Myocyte (in vitro differentiated cells): ENCODE data around the gene LRP2. TPM values are rescaled to one million over a fixed set of nuclear protein-coding genes. Genes with fewer than 3 reads are reported as not detected.
"Not testable (repeated sequence)": the region's sequence is repeated elsewhere in the genome, so short reads cannot be mapped to it uniquely, and the experiment has no call there.

ENCODE experiments used
- DNase-seq: peaks from one replicate; pipeline ENCODE4 v3.0.0-alpha.2; 2012; ENCODE audit warnings: low read depth
- polyA plus RNA-seq: library from polyadenylated mRNA; unstranded; fragments of >200 nt; gene quantifications from one replicate; pipeline ENCODE4 v1.2.1, GENCODE V29; 2012; ENCODE audit warnings: missing spikeins
- total RNA-seq: library from RNA; depleted of rRNA; stranded (reverse); fragments of >200 nt; gene quantifications from 2 replicates; pipeline ENCODE4 v1.2.3, GENCODE V29; 2014

LRP2 gene
- total RNA-seq = 0.10 TPM in 1 of 2 replicates, not detected in the other
- 0.05 TPM for polyA plus RNA-seq

DNA sequence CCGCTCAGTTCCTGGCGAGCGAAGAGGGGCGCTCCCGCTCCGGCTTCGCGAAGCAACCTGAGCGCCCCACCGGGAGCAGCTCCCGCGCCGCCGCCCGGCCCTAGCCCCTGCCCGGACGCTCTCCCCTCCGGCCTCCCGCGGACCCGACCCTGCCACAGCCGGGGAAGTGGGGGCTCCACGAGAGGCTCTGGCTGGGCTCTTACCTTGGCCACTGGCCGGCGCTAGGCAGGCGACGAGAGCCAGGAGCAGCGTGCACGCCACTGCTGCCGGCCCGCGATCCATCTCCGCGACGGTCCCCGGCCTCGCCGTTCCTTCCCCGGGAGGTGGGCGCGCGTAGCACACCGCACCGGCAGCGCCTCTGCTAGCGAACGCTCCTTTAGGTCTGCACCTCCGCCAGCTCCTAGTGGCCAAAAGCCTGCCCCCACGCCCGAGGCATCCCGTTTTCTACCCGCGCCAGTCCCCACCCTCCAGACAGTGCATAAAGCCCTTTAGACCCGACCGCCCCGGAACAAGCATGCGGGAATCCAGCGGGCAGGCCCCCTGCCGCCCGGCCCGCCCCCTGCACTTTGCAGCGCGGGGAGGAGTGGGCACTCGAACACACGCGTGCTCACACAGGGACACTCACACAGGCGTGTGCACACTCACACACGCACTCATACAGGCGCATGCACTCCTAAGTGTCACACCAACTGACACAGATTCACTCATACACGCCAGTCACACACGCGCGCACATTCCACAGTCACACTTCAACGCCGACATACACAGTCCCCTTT, at the start of gene LRP2:
Gene LRP2 (minus strand): TSS at position 417 of the 776 bp plus-strand sequence. CDS start 135 bp downstream, at position 282.
- peak; percentile 11 for DNase-seq

DNA sequence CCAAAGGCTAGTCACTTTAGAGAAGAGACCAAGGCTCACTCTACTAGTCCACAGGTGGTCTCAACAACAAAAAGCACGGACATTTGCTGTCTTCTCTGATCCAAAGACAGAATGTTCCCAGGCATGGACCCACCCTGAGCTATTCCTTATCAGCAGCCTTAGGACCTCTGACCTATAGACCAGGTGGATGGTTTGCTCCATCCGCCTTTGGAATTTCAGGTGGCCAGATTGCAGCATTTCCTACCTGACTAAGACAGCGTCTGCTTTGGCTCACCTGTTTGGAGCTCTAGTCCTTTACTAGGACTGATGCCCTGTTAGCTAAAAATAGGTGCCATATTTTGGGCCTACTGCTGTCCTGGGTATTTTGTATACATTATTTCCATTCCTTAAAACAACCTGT, 44.6 kb upstream of the LRP2 start:
- DNase-seq = no peak

DNA sequence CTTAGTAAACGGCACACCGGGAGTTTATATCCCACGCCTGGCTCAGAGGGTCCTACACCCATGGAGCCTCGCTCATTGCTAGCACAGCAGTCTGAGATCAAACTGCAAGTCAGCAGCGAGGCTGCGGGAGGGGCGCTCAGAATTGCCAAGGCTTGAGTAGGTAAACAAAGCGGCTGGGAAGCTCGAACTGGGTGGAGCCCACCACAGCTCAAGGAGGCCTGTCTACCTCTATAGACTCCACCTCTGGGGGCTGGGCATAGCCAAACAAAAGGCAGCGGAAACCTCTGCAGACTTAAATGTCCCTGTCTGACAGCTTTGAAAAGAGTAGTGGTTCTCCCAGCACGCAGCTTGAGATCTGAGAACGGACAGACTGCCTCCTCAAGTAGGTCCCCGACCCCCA, 37.2 kb upstream of the LRP2 start:
- not testable (repeated sequence) for DNase-seq

DNA sequence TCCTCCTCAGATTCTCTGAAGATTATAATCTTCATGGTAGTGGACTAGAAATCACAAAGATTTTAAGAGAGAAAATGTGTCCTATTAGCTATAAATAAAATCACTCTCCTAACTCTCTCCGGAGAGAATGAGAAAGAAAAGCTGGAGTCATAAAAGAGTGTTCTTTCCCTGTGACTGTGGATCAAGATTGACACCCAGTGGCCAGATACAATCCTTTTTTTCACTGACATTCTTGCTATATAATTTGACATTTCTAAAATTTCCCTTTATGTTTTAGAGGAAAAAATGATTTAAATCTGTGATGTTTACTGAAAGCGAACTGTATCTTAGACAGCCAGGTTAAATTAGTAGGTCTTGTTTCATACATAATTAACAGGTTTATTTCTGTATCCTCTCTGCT, 35.4 kb upstream of the LRP2 start:
- peak; percentile 6 for DNase-seq

DNA sequence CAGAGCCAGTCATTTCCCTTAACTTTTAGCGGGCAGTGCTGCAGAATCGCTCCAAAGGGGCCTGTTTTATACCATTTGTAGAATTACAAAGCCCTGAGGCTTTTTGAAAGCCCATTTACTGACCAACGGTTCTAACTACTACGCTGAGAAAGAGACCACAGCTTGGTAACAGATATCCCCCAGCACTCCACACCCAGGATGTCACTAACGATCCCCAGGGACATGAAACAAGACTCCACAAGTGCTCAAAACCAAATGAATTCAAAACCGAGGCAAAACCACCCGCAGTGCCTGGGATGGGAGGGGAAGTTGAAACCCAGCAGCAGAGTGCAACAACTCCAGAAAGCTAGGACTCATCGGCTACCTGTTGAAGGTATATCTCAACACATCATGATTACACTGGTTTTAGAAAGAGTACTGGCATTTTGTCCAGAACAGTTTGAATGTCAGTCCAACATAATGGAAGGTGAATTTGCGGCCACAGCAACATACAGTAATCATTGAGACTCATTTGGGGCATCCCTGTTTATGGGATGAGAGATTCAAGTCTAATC, 33.6 kb upstream of the LRP2 start:
- DNase-seq = peak; percentile 33

DNA sequence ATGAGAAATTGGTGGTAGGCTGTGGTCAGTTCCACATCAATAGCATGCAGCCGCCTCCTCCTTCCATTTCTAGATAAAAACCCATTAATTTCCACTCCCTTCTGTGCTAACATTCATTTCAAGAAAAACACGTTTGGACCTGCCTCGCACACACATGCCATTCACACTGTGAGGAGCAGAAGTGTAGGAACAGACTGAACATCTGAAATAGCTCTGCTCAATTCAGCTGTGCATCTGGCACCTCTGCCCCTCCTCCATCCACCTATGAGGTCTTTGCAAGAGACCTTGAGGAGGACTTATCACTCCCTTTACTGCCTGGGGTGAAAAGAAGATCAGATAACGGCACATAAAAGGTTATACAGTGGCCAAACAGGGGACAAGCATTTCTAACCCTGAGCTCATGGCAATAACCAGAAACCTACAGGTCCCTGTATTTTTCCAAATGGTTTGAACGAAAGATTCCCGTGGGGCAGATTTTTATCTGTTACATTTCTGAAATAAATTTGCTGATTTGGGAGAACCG, 30.8 kb upstream of the LRP2 start:
- DNase-seq = no peak

DNA sequence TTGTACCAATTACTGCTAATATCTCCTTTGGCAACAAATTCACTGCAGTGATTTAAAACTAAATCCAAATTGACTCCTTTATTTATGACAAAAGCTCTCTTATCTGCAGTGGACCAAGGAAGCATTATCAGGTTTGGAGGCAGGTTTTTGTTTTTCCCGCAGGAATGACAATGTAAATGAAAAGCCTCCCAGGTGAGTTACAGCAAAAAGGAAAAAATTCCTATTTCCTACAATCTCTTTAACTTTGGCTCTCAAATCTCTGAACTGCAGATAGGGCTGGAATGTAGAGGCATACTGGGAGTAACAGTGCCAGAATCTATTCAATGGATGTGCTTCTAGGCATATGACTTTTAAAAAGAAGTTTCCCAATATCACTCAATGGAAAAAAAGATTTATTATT, 28.9 kb upstream of the LRP2 start:
- DNase-seq = no peak

DNA sequence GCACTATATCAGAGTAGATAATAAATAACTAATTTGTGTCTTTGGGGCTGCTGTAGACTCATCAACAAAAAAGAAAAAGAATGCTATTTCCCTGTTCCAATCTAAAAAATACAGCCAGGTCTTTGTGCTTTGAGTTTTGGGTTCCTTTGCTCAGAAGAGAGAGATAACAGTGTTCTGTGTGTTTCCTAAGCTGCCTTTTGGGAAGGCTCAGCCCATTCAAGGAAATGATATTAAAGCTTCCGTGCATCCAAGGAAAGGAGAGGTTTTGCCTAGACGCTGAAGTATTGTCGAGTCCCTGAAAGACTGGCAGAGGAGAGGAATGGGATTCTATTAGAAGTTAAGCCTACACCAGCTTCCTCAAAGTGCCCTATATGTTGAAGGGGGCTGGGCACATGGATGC, 25.8 kb upstream of the LRP2 start:
- DNase-seq = no peak

DNA sequence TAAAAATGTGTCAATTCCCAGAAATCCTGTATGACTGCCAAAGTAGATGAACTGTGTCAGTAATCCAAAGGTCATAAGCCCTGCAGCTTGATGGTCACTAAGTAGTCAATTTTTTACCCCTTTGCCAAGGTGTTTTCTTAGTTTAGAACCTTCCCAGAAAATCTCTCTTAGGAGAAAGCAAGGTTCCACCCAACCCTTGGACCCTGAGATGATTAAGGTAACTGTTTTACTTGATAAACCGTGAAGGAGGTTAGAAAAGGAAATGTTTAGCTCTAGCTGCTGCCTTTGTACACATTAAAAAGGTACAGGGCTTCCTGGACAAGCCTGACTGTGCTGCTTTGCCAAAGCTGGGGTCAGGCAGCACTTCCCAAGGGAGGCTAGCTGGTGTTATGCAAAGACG, 24.4 kb upstream of the LRP2 start:
- DNase-seq = no peak

DNA sequence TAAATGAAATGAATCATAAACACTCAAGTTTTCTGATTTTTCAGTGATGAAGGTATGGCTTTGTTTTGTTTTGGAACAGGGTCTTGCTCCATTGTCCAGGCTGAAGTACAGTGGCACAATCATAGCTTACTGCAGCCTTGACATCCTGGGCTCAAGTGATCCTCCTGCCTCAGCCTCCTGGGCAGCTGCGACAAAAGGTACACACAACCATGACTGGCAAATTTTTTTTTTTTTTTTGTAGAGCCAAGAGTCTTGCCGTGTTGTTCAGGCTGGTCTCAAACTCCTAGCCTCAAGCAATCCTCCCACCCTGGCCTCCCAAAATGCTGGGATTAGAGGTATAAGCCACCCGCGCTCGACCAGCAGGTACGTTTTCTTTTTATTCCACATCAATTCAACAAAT, 22.5 kb upstream of the LRP2 start:
- DNase-seq = no peak

DNA sequence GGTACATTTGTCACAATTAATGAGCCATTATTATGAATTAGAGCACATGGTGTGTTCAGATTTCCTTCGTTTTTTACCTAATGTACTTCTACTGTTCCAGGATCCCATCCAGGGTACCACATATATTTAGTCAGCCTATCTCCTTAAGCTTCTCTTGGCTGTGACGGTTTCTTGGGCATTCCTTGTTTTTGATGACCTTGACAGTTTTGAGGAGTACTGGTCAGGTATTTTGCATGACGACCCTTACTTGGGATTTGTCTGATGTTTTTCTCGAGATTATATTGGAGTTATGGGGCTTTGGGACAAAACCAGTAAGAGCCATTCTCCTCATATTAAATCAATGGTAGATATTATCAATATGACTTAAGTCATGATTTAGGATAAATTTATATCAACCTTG, 10.2 kb upstream of the LRP2 start:
- DNase-seq = no peak

DNA sequence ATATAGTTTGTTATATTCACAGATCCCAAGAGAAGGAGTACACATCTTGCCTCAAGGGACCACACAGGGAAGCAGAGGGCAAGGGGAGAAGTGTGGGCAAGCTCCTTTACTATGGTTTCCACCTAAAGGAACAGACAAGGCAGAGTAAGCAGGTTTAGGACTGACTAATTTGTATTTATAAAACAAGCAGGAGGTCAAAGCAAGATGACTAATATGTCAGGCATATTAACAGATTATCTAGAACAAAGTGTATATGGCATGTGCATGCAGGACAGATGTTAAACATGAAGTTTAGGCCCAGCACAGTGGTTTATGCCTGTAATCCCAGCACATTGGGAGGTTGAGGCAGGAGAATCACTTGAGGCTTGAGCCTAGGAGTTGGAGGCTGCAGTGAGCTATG, 3.7 kb upstream of the LRP2 start:
- no peak for DNase-seq

DNA sequence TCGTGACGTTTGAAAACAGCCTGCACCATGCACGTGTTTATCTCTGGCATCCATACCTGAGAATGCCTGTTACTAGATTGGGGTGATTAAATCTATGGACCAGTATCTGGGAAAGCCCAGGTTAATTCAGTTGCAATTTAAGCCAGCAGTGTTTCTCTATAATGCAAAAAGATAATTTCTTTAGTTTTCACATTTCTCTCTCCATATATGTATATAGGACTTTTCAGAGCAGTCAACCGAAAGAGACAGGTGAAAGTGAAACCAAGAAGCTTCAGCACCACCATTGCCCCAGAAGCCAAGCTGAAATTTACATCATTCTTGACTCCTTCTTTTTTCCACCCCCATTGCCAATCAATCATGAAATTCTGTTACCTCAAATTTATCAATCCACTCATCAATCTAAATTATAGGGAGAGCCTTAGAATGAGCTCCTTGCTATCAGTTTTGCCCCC, 2.7 kb upstream of the LRP2 start:
- DNase-seq = no peak

DNA sequence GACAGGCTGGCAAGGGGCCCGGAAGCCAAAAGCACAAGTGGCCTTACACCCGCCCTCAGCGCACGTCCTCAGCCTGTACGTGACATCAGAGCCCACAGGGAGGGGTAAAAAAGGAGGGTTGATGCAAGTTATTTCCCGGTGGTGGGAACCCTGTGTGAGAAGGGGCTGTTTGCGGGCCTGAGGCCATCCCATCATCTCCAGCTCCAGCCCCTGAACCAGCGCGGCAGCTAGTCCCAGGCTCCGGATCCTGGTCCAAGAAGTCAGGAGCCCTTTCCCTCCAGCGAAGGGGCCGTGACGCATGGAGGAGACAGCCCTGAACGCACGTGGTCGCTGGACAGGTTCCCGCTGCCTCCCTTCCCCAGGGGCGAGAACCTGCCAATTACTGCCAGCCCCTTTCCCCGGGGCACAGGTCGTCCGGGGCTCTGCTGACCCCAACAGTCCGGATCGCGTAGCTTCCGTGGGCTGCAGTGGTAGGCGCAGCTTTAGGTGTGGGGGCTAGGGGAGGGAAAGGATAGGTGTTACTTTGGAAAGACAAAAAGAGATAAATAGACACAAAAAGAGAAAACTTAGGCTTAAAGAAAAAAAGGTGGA, 1.3 kb upstream of the LRP2 start:
- no peak for DNase-seq

DNA sequence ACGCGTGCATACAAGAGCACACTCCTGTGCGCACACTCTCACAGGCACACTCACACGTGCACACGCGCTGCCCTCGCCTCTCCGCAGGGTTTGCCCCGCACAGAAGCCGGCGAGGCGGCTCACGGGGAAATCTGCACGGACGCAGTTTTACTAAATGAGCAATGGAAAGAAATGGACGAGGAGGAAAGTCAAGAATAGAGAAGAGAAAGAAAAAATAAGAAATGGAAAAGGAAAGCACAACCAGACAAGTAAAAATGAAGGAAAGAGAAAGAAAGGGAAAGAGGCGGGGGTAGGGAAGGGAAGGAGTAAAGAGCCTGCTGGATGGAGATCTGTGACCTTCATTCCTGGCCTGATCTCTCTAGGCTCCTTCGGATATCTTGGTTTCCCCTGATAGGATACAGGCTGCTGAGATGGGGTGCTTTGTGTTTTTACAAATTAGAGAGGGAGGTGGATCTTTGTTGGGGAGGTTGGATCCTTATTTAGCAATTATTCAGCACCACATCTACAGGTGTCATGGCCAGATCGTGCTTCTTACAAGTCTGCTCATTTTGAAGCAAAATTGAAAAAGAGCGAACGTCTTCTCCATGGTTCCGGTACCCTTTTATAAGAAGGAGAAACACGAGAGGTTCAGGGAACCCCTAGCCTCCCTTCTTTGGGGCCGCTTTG, 693 bp upstream of the LRP2 start:
- peak; percentile 3 for DNase-seq

DNA sequence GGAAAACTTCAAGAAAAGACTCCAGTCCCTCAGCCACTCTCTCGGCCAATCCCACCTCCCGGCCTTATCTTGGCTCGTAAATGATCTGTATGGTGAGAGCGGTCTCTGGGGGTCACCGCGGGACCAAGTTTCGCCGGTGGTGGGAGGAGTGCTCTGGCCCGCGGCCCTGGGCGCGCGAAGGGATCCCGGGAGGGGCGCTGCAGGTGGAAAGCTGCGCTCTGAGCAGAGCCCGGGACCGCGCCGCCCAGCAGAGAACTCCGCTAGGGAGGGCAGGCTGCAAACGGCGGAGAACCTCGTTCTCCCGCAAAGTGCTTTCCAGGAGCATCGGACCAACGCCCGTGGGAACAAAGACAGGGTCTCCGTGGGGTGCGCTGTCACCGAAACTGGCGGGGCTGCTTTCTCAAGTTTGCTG, 622 bp downstream of the LRP2 start:
- peak; percentile 3 for DNase-seq

DNA sequence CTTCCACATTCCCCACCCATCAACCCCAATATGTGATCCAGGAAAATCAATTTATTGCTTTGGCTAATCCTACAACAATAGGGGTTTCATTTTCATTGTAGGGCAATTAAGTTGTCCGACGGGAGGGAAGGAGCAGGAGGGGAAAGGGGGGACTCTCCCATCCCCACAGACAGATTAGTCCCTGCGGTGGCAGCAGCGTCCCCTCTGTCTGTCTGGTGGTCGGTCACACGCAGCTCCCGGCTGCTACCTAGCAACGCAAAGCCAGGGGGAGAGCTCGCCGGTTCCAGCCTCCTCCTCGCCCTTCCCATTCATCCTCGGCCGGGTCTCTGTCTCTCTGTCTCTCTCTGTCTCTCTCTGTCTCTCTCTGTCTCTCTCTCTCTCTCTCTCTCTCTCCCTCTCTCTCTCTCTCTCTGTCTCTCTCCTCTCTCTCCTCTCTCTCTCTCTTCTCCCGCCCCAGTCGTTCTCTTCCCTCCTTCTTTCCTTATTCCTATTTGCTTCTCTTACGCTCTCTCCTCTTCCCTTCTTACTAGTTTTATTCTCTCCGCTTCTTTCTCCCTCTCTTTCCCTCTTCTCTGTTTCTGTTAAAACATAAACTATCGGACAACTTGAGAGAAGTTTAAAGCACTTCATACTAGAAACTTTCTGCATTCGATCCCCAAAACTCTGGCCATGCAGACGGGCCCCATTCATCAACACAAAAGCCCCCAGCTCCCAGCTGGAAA, 1.2 kb downstream of the LRP2 start:
- DNase-seq = no peak

DNA sequence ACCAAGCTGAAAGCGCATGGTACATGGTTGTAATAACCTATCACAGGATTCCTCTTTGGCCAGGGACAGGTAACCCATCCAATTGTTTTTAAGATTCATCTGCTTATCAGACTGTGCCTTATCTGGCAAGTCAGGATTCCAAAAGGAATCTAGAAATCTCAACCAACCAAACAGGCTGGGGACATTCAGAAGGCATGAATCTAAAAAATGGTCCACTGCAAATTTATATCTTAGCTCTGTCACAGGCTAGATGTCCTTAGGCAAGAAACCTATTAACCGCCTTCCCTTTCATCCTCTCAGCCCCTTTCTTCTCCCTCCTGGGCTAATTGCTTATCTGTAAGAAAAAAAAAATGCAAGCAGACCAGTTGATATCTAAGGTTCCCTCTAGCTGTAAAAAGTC, 4.3 kb downstream of the LRP2 start:
- no peak for DNase-seq

DNA sequence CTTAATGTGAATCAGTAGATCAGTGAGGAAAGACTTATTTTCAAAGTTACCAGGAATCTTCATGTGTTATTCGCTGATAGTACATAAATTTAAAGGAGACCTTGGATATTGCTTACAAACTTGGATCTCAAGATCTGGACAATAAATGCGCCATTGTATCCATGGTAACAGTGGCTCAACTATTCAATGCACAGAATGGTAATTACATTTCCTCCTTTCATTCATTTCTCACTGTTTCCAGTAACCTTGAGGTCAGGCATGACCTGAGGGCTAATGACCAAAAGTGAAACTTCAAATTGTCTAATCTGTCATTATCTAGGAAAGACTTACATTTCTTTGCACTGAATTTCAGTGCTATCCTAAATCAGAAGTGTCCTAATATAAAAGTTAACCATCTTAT, 8.1 kb downstream of the LRP2 start:
- DNase-seq = no peak

DNA sequence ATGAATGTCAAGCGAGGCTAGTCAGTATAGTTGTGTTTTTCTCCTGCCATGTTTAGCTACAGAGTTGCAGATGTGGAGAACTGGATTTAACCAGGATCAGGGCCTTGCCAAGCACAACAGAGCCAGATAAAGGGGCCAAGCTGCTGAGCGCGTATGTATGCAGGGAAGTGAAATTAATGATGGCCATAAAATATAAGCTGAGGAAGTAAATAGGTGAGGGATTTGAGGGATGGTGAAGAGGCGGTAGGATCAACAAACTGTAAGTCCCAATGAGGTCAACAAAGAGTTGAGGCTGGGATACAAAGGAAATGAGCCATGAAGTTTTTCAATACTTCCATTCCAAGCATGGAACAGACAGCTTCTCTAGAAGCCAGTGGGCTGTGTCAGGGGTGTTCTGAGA, 10.6 kb downstream of the LRP2 start:
- DNase-seq = no peak

DNA sequence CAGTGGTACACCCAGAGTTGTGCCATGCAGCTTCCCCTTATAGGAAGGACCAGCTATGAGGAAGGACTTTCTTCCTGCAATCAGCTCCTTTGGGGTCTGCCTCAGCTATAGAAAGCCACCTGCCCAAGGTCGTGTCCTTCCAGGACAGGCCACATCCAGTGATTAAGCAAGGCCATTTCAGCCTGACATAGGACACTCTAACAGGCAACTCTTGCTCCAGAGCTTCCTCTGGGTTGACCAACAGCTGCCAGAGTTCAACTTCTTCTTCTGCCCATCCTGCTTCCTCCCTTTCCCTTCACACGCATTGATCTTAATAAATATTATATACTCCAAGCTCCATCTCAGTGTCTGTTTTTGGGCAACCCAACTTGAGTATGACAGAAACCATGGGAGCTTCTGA, 12.8 kb downstream of the LRP2 start:
- DNase-seq = no peak
